T-helper 17 cell (primary cell): ENCODE results near the gene FRMD4B. TPM values are rescaled to one million over a fixed set of nuclear protein-coding genes. Genes with fewer than 3 reads are reported as not detected.

Experiments used
- ATAC-seq: fragments of 150-1000 bp; cut with Tn5 transposase; 2 replicates; pipeline ENCODE4 v1.10.0; 2021; ENCODE audit warnings: mild to moderate bottlenecking, moderate library complexity
- DNase-seq, 3 donors: peaks; one replicate each; pipeline versions ENCODE4 v3.0.0 to v3.0.0-alpha.2; 2020 to 2021
- H3K9me3 ChIP-seq: one replicate; pipeline ENCODE4 v1.7.0; 2013; ENCODE audit warnings: low read length, mild to moderate bottlenecking; ENCODE audit not compliant: control insufficient read depth, poor library complexity, severe bottlenecking
- H3K27ac Mint-ChIP-seq: one replicate; pipeline ENCODE4 v1.8.0; 2022; ENCODE audit warnings: mild to moderate bottlenecking, moderate library complexity, mixed read lengths
- H3K27me3 Mint-ChIP-seq: one replicate; pipeline ENCODE4 v1.8.0; 2022; ENCODE audit warnings: mixed read lengths
- H3K36me3 Mint-ChIP-seq: one replicate; pipeline ENCODE4 v1.8.0; 2022; ENCODE audit warnings: low read depth, mixed read lengths
- H3K4me1 Mint-ChIP-seq: one replicate; pipeline ENCODE4 v1.8.0; 2022; ENCODE audit warnings: mild to moderate bottlenecking, mixed read lengths
- H3K4me3 Mint-ChIP-seq: one replicate; pipeline ENCODE4 v1.8.0; 2022; ENCODE audit warnings: mild to moderate bottlenecking, moderate library complexity, mixed read lengths
- total RNA-seq, 4 donors: library from RNA in 2 of 4; stranded (reverse) in 2 of 4; gene quantifications; one replicate each; pipeline ENCODE4 v1.2.3 and lab custom pipeline; 2022 to 2026

Gene FRMD4B
- total RNA-seq, 2 donors from 2014 or later, result 25.6 to 36.6 TPM

DNA sequence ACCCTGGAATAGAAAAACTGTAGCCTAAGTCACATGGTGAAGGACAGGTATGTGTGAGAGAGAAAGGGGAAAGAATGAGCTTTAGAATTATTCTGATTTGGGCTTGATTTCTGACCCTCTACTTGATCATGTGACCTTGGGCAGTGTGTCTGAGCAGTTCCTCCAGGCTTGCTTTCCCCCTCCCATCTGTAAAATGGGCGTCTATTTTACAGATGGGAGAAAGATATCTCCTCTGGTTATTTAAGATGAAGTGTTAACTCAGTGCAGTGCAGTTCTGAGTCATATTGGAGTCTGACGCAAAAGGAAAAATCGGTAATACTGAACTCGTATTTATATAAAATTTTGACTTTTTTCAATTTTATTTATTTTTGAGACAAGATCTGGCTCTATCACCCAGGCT lies 225.4 kb downstream of the FRMD4B start:
- H3K9me3 ChIP-seq, result no peaks in the 10 kb centered on the region
- no peak for DNase-seq
- Mint-ChIP-seq H3K27me3 (peaks cover 15% of the 10 kb centered on the region), H3K36me3 (no peaks in the 10 kb centered on the region), H3K4me3 (no peak overlapping the region), H3K4me1 (peaks cover 2% of the 10 kb centered on the region), H3K27ac (no peak overlapping the region)
- no peak for ATAC-seq

DNA sequence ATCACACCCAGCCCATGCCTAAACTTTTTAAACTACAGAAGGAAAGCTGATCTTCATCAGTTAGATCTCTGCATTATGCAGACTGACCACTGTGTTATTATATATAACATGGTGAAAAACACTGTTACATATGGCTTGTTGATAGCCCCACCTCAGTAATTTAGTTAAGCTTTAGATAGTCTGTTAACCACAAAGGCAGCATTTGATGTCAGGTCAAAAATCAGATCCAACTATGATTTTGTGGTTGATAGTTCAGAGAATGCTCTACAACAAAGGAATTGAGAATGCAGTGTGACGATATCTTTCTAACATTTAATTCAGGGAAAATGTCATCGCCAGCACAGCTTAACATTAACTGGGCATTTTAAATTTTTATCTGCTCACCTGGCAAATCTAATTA lies 225.8 kb downstream of the FRMD4B start:
- ATAC-seq, result no peak
- Mint-ChIP-seq H3K4me1 (peaks cover 2% of the 10 kb centered on the region), H3K36me3 (no peaks in the 10 kb centered on the region), H3K27me3 (peaks cover 18% of the 10 kb centered on the region), H3K27ac (no peak overlapping the region), H3K4me3 (no peak overlapping the region)
- no peak for DNase-seq
- H3K9me3 ChIP-seq, result no peaks in the 10 kb centered on the region

DNA sequence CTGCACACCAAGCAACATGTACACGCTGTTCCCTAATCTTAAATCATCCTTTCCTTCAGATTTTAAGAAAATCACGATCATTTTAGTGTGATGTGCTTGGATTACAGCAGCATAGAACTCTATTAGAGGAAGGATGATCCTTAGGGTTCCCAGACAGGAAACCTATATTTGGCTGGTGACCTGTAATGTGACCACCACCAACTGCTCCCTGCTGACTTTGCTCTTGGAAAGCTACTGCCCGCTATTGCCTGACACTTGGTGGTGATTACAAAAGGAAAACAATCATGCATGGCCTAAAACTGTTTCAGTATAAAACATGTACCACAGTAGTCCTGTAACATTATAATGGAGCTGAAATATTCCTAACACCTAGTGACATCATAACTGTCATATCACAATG lies 236.3 kb downstream of the FRMD4B start:
- Mint-ChIP-seq H3K27ac (no peak overlapping the region), H3K27me3 (peaks cover 15% of the 10 kb centered on the region), H3K36me3 (no peaks in the 10 kb centered on the region), H3K4me1 (peaks cover 3% of the 10 kb centered on the region), H3K4me3 (no peak overlapping the region)
- ATAC-seq (no peak), DNase-seq (no peak)
- no peaks in the 10 kb centered on the region for H3K9me3 ChIP-seq

DNA sequence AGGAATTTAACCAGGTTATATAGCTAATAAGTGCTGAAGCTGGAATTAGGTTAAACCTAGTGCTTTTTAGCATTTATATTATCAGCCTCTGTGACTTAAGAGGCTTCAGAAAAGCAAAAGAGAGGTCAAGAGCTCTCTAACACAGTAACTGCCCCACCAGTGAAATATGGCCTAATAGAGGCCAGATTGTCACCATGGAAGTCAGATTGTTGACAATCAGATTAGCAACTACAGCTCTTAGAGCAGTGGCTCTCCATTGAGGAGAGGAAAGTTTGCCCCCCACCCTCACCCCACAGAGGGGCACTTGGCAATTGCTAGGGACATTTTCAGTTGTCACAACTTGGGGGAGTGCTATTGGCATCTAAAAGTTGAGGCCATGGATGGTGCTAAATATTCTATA lies 240.2 kb downstream of the FRMD4B start:
- Mint-ChIP-seq H3K36me3 (peaks cover 2% of the 10 kb centered on the region), H3K27ac (no peak overlapping the region), H3K27me3 (peaks cover 26% of the 10 kb centered on the region), H3K4me1 (peaks cover 9% of the 10 kb centered on the region), H3K4me3 (no peak overlapping the region)
- ATAC-seq (no peak), DNase-seq (no peak)
- no peaks in the 10 kb centered on the region for H3K9me3 ChIP-seq

DNA sequence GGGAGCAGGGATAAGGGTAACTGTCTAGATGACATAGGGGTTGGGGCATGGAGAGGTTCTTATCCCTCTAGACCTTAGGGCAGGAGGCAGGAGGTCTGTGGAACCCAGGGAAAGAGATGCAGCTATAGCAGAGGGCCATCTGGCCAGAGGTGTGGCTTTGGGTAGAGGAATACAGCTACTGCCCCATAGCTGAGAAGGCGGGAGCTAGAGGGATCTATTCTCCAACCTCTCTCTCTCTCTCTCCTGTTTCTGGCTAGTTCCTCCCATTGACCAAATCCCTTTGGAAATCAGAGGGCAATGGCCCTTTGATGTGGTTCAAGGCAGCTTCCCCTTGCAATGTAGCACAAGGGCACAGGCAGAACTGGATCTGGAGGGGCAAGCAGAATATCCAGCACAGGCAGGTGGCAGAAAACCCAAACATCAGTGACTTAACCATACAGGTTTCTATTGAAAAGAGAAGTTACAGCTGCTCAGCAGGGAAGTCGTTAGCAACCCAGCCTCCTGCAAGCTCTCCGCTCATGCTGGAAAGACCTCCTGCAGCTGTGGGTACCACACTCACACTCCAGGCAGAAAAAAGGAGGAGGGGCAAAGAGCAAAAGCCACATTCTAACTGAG lies 241.2 kb downstream of the FRMD4B start:
- no peak for ATAC-seq
- Mint-ChIP-seq H3K27me3 (peaks cover 33% of the 10 kb centered on the region), H3K4me1 (peaks cover 11% of the 10 kb centered on the region)

DNA sequence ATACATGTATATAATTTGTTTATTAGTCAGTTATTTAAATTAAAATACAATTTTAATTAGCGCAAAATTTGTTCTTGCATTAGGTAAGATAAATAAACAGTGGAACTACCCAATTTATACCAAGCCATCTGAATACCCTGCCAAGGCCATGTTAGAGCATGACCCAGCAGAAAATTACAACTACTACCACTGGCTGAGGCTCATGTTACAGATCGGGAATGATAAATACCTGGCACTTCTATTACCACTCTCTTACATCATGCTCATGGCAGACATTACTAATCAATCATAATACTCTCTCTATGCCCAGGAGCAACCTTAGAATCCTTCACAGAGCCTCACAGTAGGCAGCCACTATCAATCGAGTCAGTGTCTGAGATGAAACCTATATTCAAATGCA lies 242.3 kb downstream of the FRMD4B start:
- ATAC-seq, result no peak

More for the DNA sequence above, 241.2 kb downstream of the FRMD4B start:
- DNase-seq, result no peak
- Mint-ChIP-seq H3K36me3 (peaks cover 2% of the 10 kb centered on the region), H3K4me3 (no peak overlapping the region), H3K27ac (no peak overlapping the region)
- no peaks in the 10 kb centered on the region for H3K9me3 ChIP-seq

DNA sequence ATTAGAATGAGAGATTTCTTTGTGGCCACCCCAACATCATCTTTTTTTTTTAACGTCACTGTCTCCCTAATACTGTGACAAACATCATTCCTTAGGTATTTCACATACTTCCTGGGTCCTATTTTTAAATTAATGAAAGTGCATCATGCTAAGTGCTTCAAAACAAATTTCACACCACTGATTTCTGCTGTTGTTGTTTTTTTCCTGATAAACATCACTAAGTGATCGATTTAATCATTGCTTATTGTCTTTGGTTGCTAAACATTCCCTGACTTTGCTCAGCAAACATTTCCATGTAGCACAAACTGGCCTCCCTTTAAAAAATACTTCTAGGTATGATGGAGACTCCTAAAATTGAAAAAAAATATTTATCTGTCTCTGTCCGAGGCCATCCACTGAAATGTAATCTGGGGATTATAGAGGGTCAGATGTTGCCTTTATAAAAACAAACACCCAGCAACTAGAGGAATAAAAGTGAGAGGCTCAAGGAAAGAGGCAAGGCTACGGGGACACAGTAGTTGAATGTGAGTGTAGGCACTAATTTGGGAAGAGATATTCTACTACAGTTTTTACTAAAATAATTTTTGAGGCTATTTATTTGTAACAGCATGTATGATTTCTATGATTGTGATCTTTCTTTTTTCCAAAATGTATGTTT lies 243.0 kb downstream of the FRMD4B start:
- H3K4me3 Mint-ChIP-seq, result no peak overlapping the region
- DNase-seq (no peak), ATAC-seq (no peak)
- H3K4me1 Mint-ChIP-seq, result peaks cover 11% of the 10 kb centered on the region
- no peak overlapping the region for H3K27ac Mint-ChIP-seq
- peaks cover 2% of the 10 kb centered on the region for H3K36me3 Mint-ChIP-seq
- no peaks in the 10 kb centered on the region for H3K9me3 ChIP-seq
- H3K27me3 Mint-ChIP-seq, result peaks cover 44% of the 10 kb centered on the region

More for the DNA sequence above, 242.3 kb downstream of the FRMD4B start:
- Mint-ChIP-seq H3K27ac (no peak overlapping the region), H3K27me3 (peaks cover 43% of the 10 kb centered on the region), H3K36me3 (peaks cover 2% of the 10 kb centered on the region), H3K4me1 (peaks cover 11% of the 10 kb centered on the region), H3K4me3 (no peak overlapping the region)
- no peak for DNase-seq
- no peaks in the 10 kb centered on the region for H3K9me3 ChIP-seq

DNA sequence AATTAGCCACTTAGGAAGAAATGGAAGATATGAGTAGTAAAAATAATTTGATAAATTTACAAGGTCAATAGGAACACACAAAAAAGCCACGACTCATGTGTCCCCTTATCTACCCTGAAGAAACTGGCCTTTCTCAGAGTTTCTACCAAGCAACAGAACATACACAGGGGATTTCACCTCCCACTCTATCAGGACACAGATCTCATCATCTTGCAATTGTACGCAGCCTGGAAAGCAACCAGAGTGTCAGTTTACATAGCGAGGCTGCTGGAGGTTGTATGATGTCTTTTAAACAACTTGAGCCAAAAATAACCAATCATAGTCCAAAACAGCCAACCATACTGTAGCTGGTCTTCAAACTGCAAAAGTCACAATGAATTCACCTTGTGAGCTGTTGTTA lies 243.8 kb downstream of the FRMD4B start:
- no peaks in the 10 kb centered on the region for H3K9me3 ChIP-seq
- peaks cover 44% of the 10 kb centered on the region for H3K27me3 Mint-ChIP-seq
- DNase-seq, result no peak
- H3K4me3 Mint-ChIP-seq, result no peak overlapping the region
- no peak for ATAC-seq
- no peak overlapping the region for H3K27ac Mint-ChIP-seq
- peaks cover 11% of the 10 kb centered on the region for H3K4me1 Mint-ChIP-seq
- H3K36me3 Mint-ChIP-seq, result peaks cover 2% of the 10 kb centered on the region

DNA sequence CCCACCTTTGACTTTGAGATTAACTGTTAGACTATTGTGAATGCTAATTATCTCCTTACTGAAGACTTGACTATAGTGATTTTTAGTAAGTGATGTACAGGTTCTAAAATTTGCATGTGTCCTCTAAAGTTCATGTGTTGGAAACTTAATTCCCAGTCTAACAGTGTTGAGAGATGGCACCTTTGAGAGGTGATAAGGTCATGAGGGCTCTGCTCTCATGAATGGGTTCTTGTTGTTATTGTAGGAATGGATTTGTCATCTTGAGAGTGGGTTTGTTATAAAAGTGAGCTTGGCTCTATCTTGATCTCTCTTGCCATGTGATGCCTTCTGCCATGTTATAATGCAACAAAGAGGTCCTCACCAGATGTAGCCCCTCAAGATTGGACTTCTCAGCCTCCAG lies 244.6 kb downstream of the FRMD4B start:
- Mint-ChIP-seq H3K4me1 (peaks cover 11% of the 10 kb centered on the region), H3K4me3 (no peak overlapping the region), H3K36me3 (peaks cover 2% of the 10 kb centered on the region), H3K27me3 (peaks cover 44% of the 10 kb centered on the region), H3K27ac (no peak overlapping the region)
- DNase-seq (no peak), ATAC-seq (no peak)
- H3K9me3 ChIP-seq, result no peaks in the 10 kb centered on the region

DNA sequence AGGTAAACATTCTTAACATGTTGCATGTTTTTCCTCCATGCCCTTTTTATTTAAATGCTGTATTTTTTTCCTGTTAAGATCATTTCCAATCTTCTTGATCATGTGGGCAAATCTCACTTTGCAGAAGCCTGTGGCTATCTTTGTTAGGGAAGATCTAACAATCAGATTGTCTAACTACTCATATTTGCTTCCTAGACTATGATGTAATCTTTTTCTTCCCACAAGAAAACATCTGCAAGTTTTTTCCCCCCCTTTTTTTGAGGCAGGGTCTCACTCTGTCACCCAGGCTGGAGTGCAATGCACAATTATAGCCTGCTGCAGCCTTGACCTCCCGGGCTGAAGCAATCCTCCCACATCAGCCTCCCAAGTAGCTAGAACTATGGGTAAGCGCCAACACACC lies 248.5 kb downstream of the FRMD4B start:
- DNase-seq, result no peak
- H3K9me3 ChIP-seq, result no peaks in the 10 kb centered on the region
- Mint-ChIP-seq H3K27me3 (peaks cover 25% of the 10 kb centered on the region), H3K36me3 (peaks cover 2% of the 10 kb centered on the region), H3K4me1 (peaks cover 3% of the 10 kb centered on the region), H3K4me3 (no peak overlapping the region), H3K27ac (no peak overlapping the region)
- ATAC-seq, result no peak

DNA sequence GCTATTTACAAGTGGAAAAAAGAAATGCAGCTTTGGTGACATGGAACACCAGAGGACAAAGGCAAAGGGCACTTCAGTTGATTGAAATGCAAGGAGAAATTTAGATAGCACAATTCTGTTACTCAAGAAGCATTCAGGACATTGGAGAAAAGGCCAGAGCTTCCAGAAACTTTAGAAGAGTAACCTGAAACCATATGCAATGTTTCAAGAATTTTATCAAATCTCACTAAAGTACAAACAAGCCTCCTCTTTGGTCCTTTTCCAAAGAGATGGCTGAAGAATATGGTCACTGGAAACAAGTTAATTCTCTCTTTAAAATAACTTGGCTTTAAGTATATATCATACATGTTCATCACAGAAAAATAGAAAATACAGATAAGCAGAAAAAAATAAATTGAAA lies 248.9 kb downstream of the FRMD4B start:
- no peak overlapping the region for H3K27ac Mint-ChIP-seq
- no peak overlapping the region for H3K4me3 Mint-ChIP-seq
- peaks cover 3% of the 10 kb centered on the region for H3K4me1 Mint-ChIP-seq
- no peaks in the 10 kb centered on the region for H3K9me3 ChIP-seq
- H3K36me3 Mint-ChIP-seq, result peaks cover 2% of the 10 kb centered on the region
- ATAC-seq (no peak), DNase-seq (no peak)
- H3K27me3 Mint-ChIP-seq, result peaks cover 23% of the 10 kb centered on the region

DNA sequence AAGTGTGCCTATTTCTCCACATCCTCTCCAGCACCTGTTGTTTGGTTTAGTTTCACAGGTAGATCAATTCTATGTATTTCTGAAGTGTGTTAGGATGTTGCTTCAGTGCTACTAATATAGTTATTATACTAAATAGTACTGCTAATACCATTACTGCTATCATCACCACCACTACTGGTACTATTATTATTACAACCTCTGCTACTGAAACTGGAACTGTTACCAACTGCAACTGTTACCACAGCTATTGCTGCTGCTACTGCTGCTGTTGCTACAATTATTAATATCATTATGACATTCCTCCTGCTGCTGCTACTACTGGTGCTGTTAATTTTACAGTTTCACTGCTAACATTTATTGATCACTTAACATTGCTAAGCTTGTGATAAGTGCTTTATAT lies 255.2 kb downstream of the FRMD4B start:
- peaks cover 2% of the 10 kb centered on the region for H3K36me3 Mint-ChIP-seq
- no peaks in the 10 kb centered on the region for H3K9me3 ChIP-seq
- H3K4me3 Mint-ChIP-seq, result no peak overlapping the region
- DNase-seq (no peak), ATAC-seq (no peak)
- peaks cover 2% of the 10 kb centered on the region for H3K4me1 Mint-ChIP-seq
- H3K27ac Mint-ChIP-seq, result no peak overlapping the region
- peaks cover 17% of the 10 kb centered on the region for H3K27me3 Mint-ChIP-seq

DNA sequence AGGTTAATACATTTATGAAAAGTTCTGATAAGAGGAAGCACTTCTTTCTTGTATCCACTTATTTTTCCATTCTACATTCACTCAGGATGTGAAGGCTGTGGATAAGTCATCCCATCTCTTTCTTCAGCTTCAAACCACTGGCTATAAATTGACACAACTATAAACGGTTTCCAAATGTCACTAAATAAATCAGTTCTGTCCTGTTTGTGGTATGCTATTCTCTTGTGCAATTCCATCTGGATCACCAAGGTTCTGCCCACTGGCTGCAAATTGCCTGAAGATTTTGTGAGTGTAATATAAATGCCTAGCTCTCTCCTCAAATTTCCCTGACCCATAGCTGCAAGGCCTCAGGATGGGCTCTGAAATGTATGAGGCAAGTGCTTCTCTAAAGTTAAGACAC lies 256.4 kb downstream of the FRMD4B start:
- H3K27ac Mint-ChIP-seq, result no peak overlapping the region
- no peaks in the 10 kb centered on the region for H3K9me3 ChIP-seq
- peaks cover 2% of the 10 kb centered on the region for H3K4me1 Mint-ChIP-seq
- no peak overlapping the region for H3K4me3 Mint-ChIP-seq
- ATAC-seq, result no peak
- peaks cover 17% of the 10 kb centered on the region for H3K27me3 Mint-ChIP-seq
- no peak for DNase-seq
- peaks cover 2% of the 10 kb centered on the region for H3K36me3 Mint-ChIP-seq

DNA sequence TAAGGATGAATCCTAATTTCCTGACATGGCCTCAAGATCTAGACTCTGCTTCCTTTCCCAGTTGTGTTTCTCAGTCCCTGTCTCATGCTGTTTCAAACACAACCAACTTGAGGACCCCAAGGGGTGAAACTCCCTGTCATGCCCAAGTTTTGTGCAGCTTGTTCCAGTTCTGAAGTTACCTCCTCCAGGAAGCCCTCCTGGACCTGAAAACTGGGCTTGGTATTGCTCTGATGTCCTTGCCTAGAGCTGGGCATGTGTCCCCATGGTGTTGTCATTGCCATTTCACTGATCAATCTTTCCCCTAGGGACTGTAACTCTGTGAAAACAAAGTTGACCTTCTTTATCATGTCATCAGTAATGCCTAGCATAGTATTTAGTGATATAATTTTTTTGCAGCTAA lies 257.4 kb downstream of the FRMD4B start:
- Mint-ChIP-seq H3K27ac (no peak overlapping the region), H3K4me1 (peaks cover 2% of the 10 kb centered on the region), H3K36me3 (peaks cover 2% of the 10 kb centered on the region), H3K4me3 (no peak overlapping the region), H3K27me3 (peaks cover 17% of the 10 kb centered on the region)
- ATAC-seq (no peak), DNase-seq (no peak)
- no peaks in the 10 kb centered on the region for H3K9me3 ChIP-seq
